ENCODE results near the gene GPRASP1. TPM values are rescaled to one million over a fixed set of nuclear protein-coding genes. Genes with fewer than 3 reads are reported as not detected.
"Not testable (repeated sequence)": the region's sequence is repeated elsewhere in the genome, so short reads cannot be mapped to it uniquely, and the experiment has no call there.

The GPRASP1 gene
- polyA plus RNA-seq, 1 donor from 2014 or later = 34.3 TPM

GRCh38 chrX:102658556-102658955 lies 7.3 kb downstream of the GPRASP1 start:
- no peak overlapping the region for H3K27ac ChIP-seq (ENCODE audit: low read length)
- H3K4me2 ChIP-seq (ENCODE audit: low read length) = no peak overlapping the region
- H3K79me2 ChIP-seq (replicated peaks; ENCODE audit: insufficient read depth, low read length) = no peaks in the 10 kb centered on the region
- no peaks in the 10 kb centered on the region for H3F3A ChIP-seq (ENCODE audit: insufficient read depth, low read length, poor library complexity, severe bottlenecking)
- H3K36me3 ChIP-seq (ENCODE audit: insufficient read depth, low read length) = no peaks in the 10 kb centered on the region
- no peaks in the 10 kb centered on the region for H3K9me2 ChIP-seq (ENCODE audit: insufficient read depth, low read length)
- H3K4me3 ChIP-seq (ENCODE audit: low read length) = no peak overlapping the region
- no peak overlapping the region for H3K9ac ChIP-seq (ENCODE audit: low read length)
- H4K20me1 ChIP-seq (ENCODE audit: insufficient read depth) = no peaks in the 10 kb centered on the region
- no peaks in the 10 kb centered on the region for H3K9me3 ChIP-seq (ENCODE audit: low read length)
- no peak for TF ChIP-seq TAF1 (IDR thresholded peaks at IDR 0.05; ENCODE audit: low read depth)
- H2AFZ ChIP-seq (ENCODE audit: low read depth, low read length) = no peak overlapping the region
- H3K27me3 ChIP-seq (ENCODE audit: insufficient read depth, low read depth, low read length) = no peaks in the 10 kb centered on the region

- Histone ChIP-seq H4K20me1 (ENCODE audit: insufficient read depth) (no peaks in the 10 kb centered on the region), H3K79me2 (replicated peaks; ENCODE audit: insufficient read depth, low read length) (no peaks in the 10 kb centered on the region), H3K27me3 (ENCODE audit: insufficient read depth, low read depth, low read length) (no peaks in the 10 kb centered on the region), H3K36me3 (ENCODE audit: insufficient read depth, low read length) (no peaks in the 10 kb centered on the region), H3K9me3 (ENCODE audit: low read length) (no peaks in the 10 kb centered on the region), H3K9me2 (ENCODE audit: insufficient read depth, low read length) (no peaks in the 10 kb centered on the region), H3K4me2 (ENCODE audit: low read length) (no peak overlapping the region), H2AFZ (ENCODE audit: low read depth, low read length) (no peak overlapping the region), H3K27ac (ENCODE audit: low read length) (peak overlapping the region; percentile 66), H3K4me3 (ENCODE audit: low read length) (peak overlapping the region; percentile 65), H3F3A (ENCODE audit: insufficient read depth, low read length, poor library complexity, severe bottlenecking) (no peaks in the 10 kb centered on the region), H3K9ac (ENCODE audit: low read length) (peak overlapping the region; percentile 60)
- TF ChIP-seq SMC3 (conservative IDR thresholded peaks at IDR 0.05; ENCODE audit: poor library complexity) (no peak), EP300 (conservative IDR thresholded peaks at IDR 0.05; ENCODE audit: poor library complexity, severe bottlenecking) (no peak), REST (IDR thresholded peaks at IDR 0.05; ENCODE audit: borderline replicate concordance) (peak; percentile 74), POLR2AphosphoS5 (IDR thresholded peaks at IDR 0.05) (peak; percentile 74), RAD21 (conservative IDR thresholded peaks at IDR 0.05) (no peak), MXI1 (conservative IDR thresholded peaks at IDR 0.05; ENCODE audit: poor library complexity, severe bottlenecking) (peak; percentile 46), TAF1 (IDR thresholded peaks at IDR 0.05; ENCODE audit: low read depth) (peak; percentile 62), CTCF (IDR thresholded peaks at IDR 0.05; ENCODE audit: poor library complexity, severe bottlenecking) (peak; percentile 50)
These were observed 8.8 kb downstream of the GPRASP1 start for GRCh38 chrX:102659790-102660757.

- not testable (repeated sequence) for H4K20me1 ChIP-seq (ENCODE audit: insufficient read depth); H3K79me2 ChIP-seq (replicated peaks; ENCODE audit: insufficient read depth, low read length); H3K9me3 ChIP-seq (ENCODE audit: low read length); H3F3A ChIP-seq (ENCODE audit: insufficient read depth, low read length, poor library complexity, severe bottlenecking); H2AFZ ChIP-seq (ENCODE audit: low read depth, low read length); H3K9me2 ChIP-seq (ENCODE audit: insufficient read depth, low read length); H3K27ac ChIP-seq (ENCODE audit: low read length); H3K36me3 ChIP-seq (ENCODE audit: insufficient read depth, low read length); H3K9ac ChIP-seq (ENCODE audit: low read length); H3K27me3 ChIP-seq (ENCODE audit: insufficient read depth, low read depth, low read length); H3K4me3 ChIP-seq (ENCODE audit: low read length); H3K4me2 ChIP-seq (ENCODE audit: low read length)
These were observed 12.5 kb downstream of the GPRASP1 start for GRCh38 chrX:102663820-102664219.

- H3K27ac ChIP-seq (ENCODE audit: low read length); H3K27me3 ChIP-seq (ENCODE audit: insufficient read depth, low read depth, low read length); H3K4me3 ChIP-seq (ENCODE audit: low read length); H3K36me3 ChIP-seq (ENCODE audit: insufficient read depth, low read length); H3F3A ChIP-seq (ENCODE audit: insufficient read depth, low read length, poor library complexity, severe bottlenecking); H3K9me3 ChIP-seq (ENCODE audit: low read length); H3K79me2 ChIP-seq (replicated peaks; ENCODE audit: insufficient read depth, low read length); H3K9me2 ChIP-seq (ENCODE audit: insufficient read depth, low read length); H3K4me2 ChIP-seq (ENCODE audit: low read length); H3K9ac ChIP-seq (ENCODE audit: low read length); H4K20me1 ChIP-seq (ENCODE audit: insufficient read depth); H2AFZ ChIP-seq (ENCODE audit: low read depth, low read length): not testable (repeated sequence)
These were observed 15.8 kb downstream of the GPRASP1 start for GRCh38 chrX:102667034-102667433.

Measured in neural cell (in vitro differentiated cells).